NCI-H2227 treated with DMSO at 0.1 percent for 48 hours (cell line): ENCODE measurements around the gene RNASEH2B.
A peak's percentile ranks its signal among the peaks of the same experiment; 100 is the strongest.

Experiments
- DNase-seq: peaks from one replicate; lab custom pipeline; 2025; lab: John Stamatoyannopoulos, UW

Gene RNASEH2B

GRCh38 chr13:50998326-50998725, 88.7 kb downstream of the RNASEH2B start:
- DNase-seq = no peak

DNA sequence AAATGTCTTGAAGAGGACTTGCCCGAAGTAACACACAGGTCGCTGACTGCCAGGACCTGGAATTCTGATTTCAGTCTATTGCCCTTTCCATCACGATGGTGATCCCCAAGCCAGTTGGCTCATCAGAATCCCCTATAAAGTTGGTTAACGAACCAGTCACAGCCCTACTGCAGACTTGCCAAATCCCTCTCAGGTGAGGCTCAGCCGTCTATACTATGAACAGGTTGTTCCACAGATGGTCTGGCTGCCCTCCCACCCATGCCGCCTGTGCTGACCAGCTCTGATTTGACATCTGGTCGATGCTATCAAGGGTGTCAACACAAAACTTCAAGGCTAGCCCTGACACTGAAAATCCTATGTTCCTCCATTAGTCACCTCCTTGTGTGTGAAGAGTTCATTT, 90.0 kb downstream of the RNASEH2B start:
- DNase-seq = no peak

- DNase-seq = no peak
Observed at GRCh38 chr13:51000061-51000460, 90.5 kb downstream of the RNASEH2B start.

GRCh38 chr13:51000571-51001260, 91.1 kb downstream of the RNASEH2B start:
- peak; percentile 47 for DNase-seq

DNA sequence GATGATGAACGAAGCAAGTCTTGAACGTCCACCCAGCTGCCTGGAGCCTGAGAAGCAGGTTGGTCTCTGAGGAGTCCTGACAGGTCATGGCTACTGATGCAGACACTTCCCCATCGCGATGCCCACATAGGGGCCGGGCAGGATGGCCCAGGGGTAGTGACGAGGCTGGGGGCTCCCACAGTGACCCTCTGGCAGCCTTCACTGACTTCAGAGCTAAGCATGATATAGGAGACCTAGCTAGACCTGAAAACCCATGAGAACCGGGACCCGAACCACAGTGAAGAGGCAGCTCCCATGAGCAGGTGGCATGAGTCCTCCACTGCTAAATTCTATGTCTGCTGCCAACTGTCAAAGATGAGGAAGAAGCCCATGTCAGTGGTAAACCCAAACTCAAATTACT, 91.7 kb downstream of the RNASEH2B start:
- DNase-seq = no peak

DNA sequence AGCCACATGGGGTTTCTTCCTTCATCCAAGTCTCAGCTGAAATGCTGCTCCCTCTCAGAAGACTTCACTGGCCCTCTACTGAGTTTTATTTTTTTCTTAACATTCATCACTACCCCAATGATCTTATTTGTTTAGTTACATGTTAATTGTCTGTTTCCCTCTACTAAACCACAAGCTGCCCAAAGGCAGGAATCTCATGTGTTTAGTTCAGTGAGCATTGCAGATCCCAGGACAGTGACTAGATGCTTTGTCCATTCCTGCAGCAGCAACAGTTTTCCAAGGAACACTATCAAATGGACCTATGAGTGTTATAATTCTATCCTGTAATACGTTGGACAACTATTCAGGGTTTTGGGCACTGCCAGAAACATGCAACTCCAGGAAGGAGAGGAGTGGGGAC, 93.1 kb downstream of the RNASEH2B start:
- DNase-seq = no peak

- DNase-seq = no peak
Observed at GRCh38 chr13:51003642-51004041, 94.1 kb downstream of the RNASEH2B start.

GRCh38 chr13:51004111-51004865, 94.7 kb downstream of the RNASEH2B start:
- DNase-seq = no peak

DNA sequence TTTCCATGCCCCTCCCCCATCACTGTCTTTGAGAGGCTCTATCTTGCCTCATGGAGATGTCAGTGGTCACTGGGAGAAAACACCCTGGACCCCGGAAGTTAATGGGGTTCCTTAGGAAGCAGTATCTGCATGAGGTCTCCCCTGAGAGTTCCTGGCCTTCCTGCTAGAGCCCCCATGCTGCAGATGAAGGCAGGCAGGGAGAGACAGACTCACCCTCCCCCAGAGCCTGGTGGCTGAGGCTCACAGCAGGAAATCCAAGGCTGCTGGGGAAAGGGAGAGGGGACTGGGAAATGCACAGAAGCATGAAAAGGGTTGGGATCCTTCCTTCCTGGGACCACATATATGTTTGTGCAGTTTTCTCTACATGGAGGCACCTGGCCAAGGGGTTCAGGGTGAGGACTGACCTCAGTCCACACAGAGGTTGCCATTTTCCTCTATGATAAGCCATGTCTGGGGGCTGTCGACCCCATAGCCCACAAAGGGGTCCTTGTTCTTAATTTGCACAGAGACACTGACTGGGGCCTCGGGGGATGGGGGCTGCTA, 95.4 kb downstream of the RNASEH2B start:
- no peak for DNase-seq

- DNase-seq = no peak
Observed at GRCh38 chr13:51005566-51005965, 96.0 kb downstream of the RNASEH2B start.
